Right kidney (tissue), 1 donor: ENCODE measurements around the gene MGMT.

Experiments used
- DNase-seq: peaks from one replicate; pipeline ENCODE4 v3.0.0-alpha.2; 2016

MGMT gene

GRCh38 chr10:129775681-129776080 lies 308.6 kb downstream of the MGMT start:
- DNase-seq, result no peak

DNA sequence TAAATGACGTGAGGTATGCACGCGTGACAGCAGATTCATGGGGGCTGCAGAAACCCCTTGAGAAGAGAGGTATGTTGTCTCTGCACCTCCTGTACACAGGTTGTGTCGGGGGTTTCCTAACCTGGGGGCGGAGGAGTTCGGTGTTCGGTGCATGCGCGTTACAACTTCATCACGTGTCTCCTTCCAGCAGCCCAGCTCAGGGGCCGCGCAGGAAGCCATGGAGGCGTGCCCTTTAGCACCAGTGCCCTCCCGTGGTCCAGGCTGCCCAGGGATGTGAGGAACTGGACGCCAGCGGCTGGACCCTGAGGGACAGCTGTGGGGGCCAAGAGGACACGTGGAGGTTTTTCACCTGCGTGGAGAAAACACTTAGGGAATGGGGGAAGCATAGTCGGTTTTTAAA lies 310.6 kb downstream of the MGMT start:
- no peak for DNase-seq

- no peak for DNase-seq
Measured at GRCh38 chr10:129778571-129778970, 311.5 kb downstream of the MGMT start.

DNA sequence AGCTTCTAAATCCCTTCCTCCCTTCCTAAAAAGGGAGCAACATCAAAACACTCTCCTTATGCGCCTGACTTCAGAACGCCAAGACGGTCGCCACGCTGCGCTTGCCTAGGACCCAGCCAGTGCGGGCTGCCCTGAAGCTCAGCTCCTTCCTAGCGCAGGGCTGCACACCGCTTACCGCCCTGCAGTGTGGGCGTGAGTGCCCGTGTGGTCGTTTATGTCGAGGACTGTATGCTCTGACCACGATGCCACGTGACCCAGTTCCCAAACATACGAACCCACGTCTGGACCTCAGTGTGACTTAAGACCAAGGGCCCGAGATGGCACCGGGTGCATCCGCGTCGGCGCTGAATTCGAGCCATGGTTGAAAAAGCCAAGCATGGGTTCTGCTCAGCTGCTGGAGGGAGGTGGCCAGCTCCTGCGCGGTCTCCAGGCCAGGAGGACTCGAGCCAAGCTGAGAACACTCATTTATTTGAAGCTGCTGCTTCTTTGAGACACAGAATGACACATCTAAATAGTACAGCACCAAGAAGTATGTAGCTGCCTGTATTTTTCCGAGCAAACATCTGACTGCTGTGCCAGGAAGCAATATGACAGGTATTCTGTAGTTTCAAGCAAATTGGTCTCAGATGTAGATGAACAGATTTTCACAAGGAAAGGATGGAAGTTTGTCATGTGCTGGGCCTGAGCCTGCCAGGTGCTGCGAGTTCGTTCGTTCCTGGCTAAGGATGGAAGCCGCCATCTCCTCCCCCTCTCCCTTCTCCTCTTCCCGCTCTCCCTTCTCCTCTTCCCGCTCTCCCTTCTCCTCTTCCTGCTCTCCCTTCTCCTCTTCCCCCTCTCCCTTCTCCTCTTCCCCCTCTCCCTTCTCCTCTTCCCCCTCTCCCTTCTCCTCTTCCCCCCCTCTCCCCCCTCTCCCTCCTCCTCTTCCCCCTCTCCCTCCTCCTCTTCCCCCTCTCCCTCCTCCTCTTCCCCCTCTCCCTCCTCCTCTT lies 312.4 kb downstream of the MGMT start:
- DNase-seq, result no peak

- DNase-seq, result no peak
Measured at GRCh38 chr10:129780198-129780597, 313.2 kb downstream of the MGMT start.

- DNase-seq, result no peak
Measured at GRCh38 chr10:129780901-129781795, 314.1 kb downstream of the MGMT start.

GRCh38 chr10:129784291-129784690 lies 317.2 kb downstream of the MGMT start:
- no peak for DNase-seq

GRCh38 chr10:129784891-129785290 lies 317.9 kb downstream of the MGMT start:
- DNase-seq, result no peak

DNA sequence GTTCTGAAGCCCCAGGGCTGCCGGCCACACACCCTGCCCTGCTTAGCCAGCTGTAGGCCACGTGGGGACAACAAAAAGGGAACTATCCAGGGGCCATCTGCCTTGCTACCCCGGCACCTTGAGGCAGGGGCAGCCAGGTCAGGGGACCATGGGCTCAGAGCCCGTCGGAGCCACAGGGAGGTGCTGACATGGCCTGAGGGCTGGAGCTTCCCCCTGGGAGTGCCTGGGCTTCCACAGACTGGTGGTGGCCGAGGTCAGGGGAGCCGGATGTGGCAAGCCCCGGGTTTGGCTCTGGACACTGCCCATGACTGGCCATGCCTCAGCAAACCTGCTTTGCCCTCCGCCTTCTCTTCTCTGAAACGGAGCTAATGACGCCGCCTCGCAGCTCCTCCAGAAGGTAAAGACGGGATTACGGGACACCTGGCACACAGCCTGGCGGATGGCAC lies 318.5 kb downstream of the MGMT start:
- no peak for DNase-seq

- DNase-seq, result no peak
Measured at GRCh38 chr10:129786216-129786615, 319.2 kb downstream of the MGMT start.

DNA sequence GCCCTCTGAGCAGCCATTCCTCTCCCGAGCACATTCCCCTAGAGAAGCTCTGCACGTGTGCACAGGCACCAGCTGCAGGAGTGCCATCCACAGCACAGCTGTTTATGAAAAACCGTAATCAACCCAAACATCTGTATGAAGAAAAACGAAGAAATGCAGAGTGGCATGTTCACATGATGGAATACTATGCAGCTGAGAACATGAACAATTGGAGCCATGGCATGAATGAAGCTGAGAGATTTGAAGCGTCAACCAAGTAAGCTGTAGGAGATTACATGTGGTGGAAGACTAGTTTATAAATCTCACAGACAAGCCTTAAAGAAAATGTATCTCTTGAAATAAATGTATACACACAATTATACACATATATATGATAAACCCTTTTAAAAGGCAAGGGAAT lies 320.5 kb downstream of the MGMT start:
- DNase-seq, result no peak

GRCh38 chr10:129788215-129788614 lies 321.2 kb downstream of the MGMT start:
- DNase-seq, result no peak

GRCh38 chr10:129790715-129791446 lies 323.8 kb downstream of the MGMT start:
- DNase-seq, result no peak

DNA sequence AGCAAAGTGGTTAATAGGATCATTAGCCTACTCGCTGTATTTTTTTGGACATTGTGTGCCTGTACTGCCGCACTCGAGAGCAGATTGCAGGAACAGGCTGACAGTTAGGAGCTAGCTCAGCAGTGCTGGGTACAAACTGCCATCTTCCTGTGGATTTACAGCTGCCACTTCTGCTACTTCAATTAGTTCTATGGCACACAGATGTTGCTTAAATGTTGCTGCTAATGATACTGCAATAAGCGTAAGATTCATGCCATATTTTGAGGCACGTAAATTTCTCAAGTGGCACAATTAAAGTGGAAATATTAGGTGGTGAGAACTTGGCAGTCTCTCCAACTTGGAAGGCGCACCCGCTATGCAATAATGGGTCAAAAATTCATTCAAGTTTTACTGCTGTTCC lies 325.1 kb downstream of the MGMT start:
- DNase-seq, result no peak

- DNase-seq, result no peak
Measured at GRCh38 chr10:129792864-129793263, 325.8 kb downstream of the MGMT start.

- DNase-seq, result no peak
Measured at GRCh38 chr10:129793479-129793878, 326.4 kb downstream of the MGMT start.

- no peak for DNase-seq
Measured at GRCh38 chr10:129793996-129794395, 327.0 kb downstream of the MGMT start.

- no peak for DNase-seq
Measured at GRCh38 chr10:129796710-129797420, 329.8 kb downstream of the MGMT start.

DNA sequence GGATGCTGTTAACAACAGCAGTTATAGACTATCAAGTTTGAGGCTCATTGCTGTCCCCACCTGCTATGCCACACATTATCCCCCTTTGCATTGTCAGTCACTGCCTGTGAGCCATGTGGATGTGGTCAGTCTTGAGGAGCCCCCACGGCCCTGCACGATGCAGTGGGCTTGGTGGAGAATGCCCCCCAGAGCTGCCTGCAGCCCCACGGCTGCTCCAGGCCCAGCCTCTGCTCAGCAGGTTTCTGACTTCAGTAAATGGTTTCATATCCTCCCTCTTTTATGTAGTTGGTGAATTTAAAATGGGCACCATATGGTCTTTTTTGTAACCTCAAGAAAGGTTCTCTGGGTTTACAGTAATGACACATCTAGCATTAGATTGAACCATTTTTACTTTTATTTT lies 332.9 kb downstream of the MGMT start:
- no peak for DNase-seq

- no peak for DNase-seq
Measured at GRCh38 chr10:129800796-129801340, 333.8 kb downstream of the MGMT start.

- DNase-seq, result no peak
Measured at GRCh38 chr10:129807211-129807610, 340.2 kb downstream of the MGMT start.
